Fibroblast of pulmonary artery (primary cell): ENCODE data around the gene PHACTR1.

Source experiments
- DNase-seq: peaks from one replicate; pipeline ENCODE4 v3.0.0-alpha.2; 2010; ENCODE audit warnings: low read depth
- H3K4me3 ChIP-seq: replicated peaks from 2 replicates; pipeline ENCODE4 v1.5.1; 2011; ENCODE audit warnings: low read depth, mild to moderate bottlenecking, control low read depth, low read length, moderate library complexity
- TF ChIP-seq, protein P1 (sequence below): IDR thresholded peaks from 2 replicates; pipeline ENCODE4 v1.5.1; 2011; ENCODE audit warnings: mild to moderate bottlenecking, control low read depth, low read length, inconsistent platforms; ENCODE audit errors: missing control alignments

Gene PHACTR1

GRCh38 chr6:12748411-12748810 lies 31.8 kb downstream of the PHACTR1 start:
- DNase-seq, result no peak
- H3K4me3 ChIP-seq, result no peak overlapping the region
- TF ChIP-seq, protein P1, sequence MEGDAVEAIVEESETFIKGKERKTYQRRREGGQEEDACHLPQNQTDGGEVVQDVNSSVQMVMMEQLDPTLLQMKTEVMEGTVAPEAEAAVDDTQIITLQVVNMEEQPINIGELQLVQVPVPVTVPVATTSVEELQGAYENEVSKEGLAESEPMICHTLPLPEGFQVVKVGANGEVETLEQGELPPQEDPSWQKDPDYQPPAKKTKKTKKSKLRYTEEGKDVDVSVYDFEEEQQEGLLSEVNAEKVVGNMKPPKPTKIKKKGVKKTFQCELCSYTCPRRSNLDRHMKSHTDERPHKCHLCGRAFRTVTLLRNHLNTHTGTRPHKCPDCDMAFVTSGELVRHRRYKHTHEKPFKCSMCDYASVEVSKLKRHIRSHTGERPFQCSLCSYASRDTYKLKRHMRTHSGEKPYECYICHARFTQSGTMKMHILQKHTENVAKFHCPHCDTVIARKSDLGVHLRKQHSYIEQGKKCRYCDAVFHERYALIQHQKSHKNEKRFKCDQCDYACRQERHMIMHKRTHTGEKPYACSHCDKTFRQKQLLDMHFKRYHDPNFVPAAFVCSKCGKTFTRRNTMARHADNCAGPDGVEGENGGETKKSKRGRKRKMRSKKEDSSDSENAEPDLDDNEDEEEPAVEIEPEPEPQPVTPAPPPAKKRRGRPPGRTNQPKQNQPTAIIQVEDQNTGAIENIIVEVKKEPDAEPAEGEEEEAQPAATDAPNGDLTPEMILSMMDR, result no peak

GRCh38 chr6:12748815-12749521 lies 32.4 kb downstream of the PHACTR1 start:
- no peak for DNase-seq
- TF ChIP-seq, protein P1, result no peak
- H3K4me3 ChIP-seq, result no peak overlapping the region

DNA sequence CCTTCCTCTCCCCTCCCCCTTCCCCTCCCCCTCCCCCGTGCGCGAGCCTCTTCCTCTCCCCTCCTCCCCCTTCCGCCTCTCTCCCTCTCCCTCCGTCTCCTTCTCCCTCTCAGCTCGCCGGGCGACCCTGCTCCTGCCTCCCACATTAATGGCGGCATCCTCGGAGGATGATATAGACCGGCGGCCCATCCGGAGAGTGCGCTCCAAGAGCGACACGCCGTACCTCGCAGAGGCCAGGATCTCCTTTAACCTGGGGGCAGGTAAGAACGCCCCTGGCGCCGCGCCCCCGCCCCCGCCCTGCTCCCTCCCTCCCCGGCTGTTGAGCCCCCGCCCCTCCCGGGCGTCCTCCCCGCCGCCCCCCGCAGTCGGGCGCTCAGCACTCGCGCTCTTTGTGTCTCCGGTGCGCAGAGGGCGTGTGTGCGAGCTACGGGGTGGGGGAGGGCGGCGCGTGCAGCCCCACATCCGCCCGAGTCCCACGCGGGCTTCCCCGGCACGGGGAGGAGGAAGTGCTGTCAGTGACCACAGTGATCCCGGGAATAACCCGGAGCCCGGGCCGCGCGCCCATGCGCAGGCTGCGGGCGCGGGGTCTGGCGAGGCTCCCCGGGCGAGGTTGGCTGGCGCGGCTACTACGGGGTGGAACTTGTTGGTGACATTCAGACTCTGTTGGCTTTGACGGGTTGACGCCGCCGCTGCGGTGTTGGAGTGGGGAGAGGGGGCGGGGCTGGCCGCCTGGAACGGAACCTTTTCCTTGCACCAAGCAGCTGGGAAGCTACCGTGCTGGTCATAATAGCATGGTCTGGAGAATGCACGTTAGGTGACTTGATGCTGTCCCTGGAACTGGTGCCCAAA lies 33.2 kb downstream of the PHACTR1 start:
- no peak for DNase-seq
- H3K4me3 ChIP-seq, result no peak overlapping the region
- TF ChIP-seq, protein P1, result no peak

DNA sequence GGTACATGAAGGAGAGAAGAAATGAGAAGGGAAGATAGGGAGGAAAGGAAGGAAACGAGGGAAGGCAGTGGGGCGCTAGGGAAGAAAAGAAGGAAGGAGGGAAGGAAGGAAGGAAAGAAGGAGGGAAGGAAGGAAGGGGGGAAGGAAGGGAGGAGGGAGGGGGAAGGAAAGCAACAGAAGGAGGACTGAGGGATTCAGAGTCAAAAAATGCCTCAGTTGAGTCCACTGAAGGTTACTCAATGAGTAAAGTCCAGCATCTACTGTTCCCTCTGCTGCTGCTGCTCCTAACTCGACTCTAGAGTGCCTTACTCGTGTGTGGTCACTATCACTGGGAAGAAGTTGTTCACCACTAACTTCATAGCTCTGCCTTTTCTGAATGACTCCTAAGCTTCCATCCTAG lies 33.8 kb downstream of the PHACTR1 start:
- TF ChIP-seq, protein P1, result no peak

GRCh38 chr6:12751694-12752325 lies 35.2 kb downstream of the PHACTR1 start:
- no peak overlapping the region for H3K4me3 ChIP-seq
- DNase-seq, result peak; percentile 68
- TF ChIP-seq, protein P1, result no peak

More for the DNA sequence above, 33.8 kb downstream of the PHACTR1 start:
- DNase-seq, result no peak
- H3K4me3 ChIP-seq, result no peak overlapping the region

- no peak overlapping the region for H3K4me3 ChIP-seq
- DNase-seq, result no peak
- TF ChIP-seq, protein P1, result no peak
Observed at GRCh38 chr6:12753036-12753435, 36.5 kb downstream of the PHACTR1 start.
